Neural progenitor cell (in vitro differentiated cells): ENCODE data around the gene BRD1.

Source experiments
- CTCF ChIP-seq: fragments of 200-600 bp; sonication (generic); IDR thresholded peaks from 2 replicates; pipeline ENCODE4 v1.5.1; 2017; ENCODE audit warnings: antibody characterized with exemption, mild to moderate bottlenecking
- EZH2 ChIP-seq: fragments of 200-600 bp; sonication (generic); IDR thresholded peaks from 2 replicates; pipeline ENCODE4 v1.6.1; 2017; ENCODE audit warnings: antibody characterized with exemption, mild to moderate bottlenecking, moderate library complexity
- EZH2phosphoT487 ChIP-seq: fragments of 200-600 bp; sonication (generic); IDR thresholded peaks from 2 replicates; pipeline ENCODE4 v1.6.1; 2017; ENCODE audit warnings: antibody characterized with exemption

DNA sequence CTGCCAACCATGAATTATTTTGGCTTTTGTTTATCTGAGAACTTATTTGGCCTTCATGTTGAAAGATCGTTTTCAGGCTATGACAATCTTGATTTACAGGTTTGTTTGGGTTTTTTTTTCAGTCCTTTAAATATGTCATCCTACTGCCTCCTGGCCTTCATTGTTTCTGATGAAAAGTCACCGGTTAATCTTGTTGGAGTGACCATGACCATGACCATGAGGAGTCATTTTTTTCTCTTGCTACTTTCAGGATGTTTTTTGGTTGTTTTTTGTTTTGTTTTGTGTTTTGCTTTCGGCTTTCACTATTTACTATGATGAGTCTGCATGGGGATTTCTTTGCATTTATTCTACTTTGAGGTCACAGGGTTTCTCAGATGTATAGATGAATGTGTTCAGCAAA lies 81.6 kb downstream of the BRD1 start:
- no peak for TF ChIP-seq EZH2
- no peak for TF ChIP-seq CTCF
- no peak for TF ChIP-seq EZH2phosphoT487
